PC-3 (cell line): ENCODE measurements around the gene TMEM35A. TPM values are rescaled to one million over a fixed set of nuclear protein-coding genes. Genes with fewer than 3 reads are reported as not detected.

Source experiments
- ATAC-seq: fragments of 200-7000 bp; cut with Tn5 transposase; 2 replicates; pipeline ENCODE4 v1.9.1; 2020; ENCODE audit warnings: mild to moderate bottlenecking, moderate library complexity
- Bru-seq: library from RNA; stranded (reverse); fragments of 400-500 nt; gene quantifications from one replicate; lab custom pipeline; 2021; lab: Mats Ljungman, UMichigan
- BruChase-seq, 2 experiments: library from RNA; stranded (reverse); fragments of 400-500 nt; gene quantifications; one replicate each; lab custom pipeline; 2021; lab: Mats Ljungman, UMichigan
- BruUV-seq: library from RNA; stranded (reverse); fragments of 400-500 nt; replicated peaks from 2 replicates; lab custom pipeline; 2021; lab: Mats Ljungman, UMichigan
- CTCF ChIA-PET: fragments of 300-600 bp; sonication (Branson Sonifier 250); formaldehyde crosslinking; loops from one replicate; lab custom pipeline; 2022; ENCODE audit warnings: antibody characterized with exemption; lab: Charles Lee
- POLR2A ChIA-PET: fragments of 300-600 bp; sonication (Branson Sonifier 250); formaldehyde crosslinking; loops from one replicate; lab custom pipeline; 2022; ENCODE audit warnings: antibody characterized with exemption; ENCODE audit not compliant: unreplicated experiment; lab: Charles Lee
- DNase-seq: peaks from one replicate; pipeline ENCODE4 v3.0.0-alpha.2; 2015
- H2AFZ ChIP-seq: fragments of 300-600 bp; sonication (generic); 2 replicates; pipeline ENCODE4 v1.6.0; 2016; ENCODE audit warnings: antibody characterized with exemption, low read length
- H3F3A ChIP-seq: fragments of 300-600 bp; sonication (generic); one replicate; pipeline ENCODE4 v1.6.0; 2017; ENCODE audit warnings: antibody characterized with exemption, low read length, control low read depth, mild to moderate bottlenecking; ENCODE audit not compliant: unreplicated experiment
- H3K27ac ChIP-seq: fragments of 300-600 bp; sonication (generic); 2 replicates; pipeline ENCODE4 v1.5.1; 2016; ENCODE audit warnings: mild to moderate bottlenecking, low read length
- H3K27me3 ChIP-seq: fragments of 300-600 bp; sonication (generic); 2 replicates; pipeline ENCODE4 v1.6.1; 2016; ENCODE audit warnings: low read length, mixed read lengths
- H3K36me3 ChIP-seq: fragments of 300-600 bp; sonication (generic); 2 replicates; pipeline ENCODE4 v1.6.1; 2016; ENCODE audit warnings: low read depth, mixed run types, low read length, mixed read lengths
- H3K4me1 ChIP-seq: fragments of 300-600 bp; sonication (generic); 2 replicates; pipeline ENCODE4 v1.5.1; 2016; ENCODE audit warnings: low read length; ENCODE audit not compliant: insufficient read depth
- H3K4me2 ChIP-seq: fragments of 300-600 bp; sonication (generic); 2 replicates; pipeline ENCODE4 v1.6.0; 2016; ENCODE audit warnings: low read length
- H3K4me3 ChIP-seq: fragments of 300-600 bp; sonication (generic); 2 replicates; pipeline ENCODE4 v1.5.1; 2016; ENCODE audit warnings: mild to moderate bottlenecking, low read length, mixed read lengths
- H3K79me2 ChIP-seq: fragments of 300-600 bp; sonication (generic); 2 replicates; pipeline ENCODE4 v1.6.1; 2017; ENCODE audit warnings: low read length, mixed read lengths
- H3K9ac ChIP-seq: fragments of 300-600 bp; sonication (generic); 2 replicates; pipeline ENCODE4 v1.6.0; 2016; ENCODE audit warnings: mild to moderate bottlenecking, low read length
- H3K9me2 ChIP-seq: fragments of 300-600 bp; sonication (generic); replicated peaks from 2 replicates; pipeline ENCODE4 v1.6.1; 2016; ENCODE audit warnings: mixed run types, low read length, mixed read lengths
- H3K9me3 ChIP-seq: fragments of 300-600 bp; sonication (generic); 2 replicates; pipeline ENCODE4 v1.6.1; 2016; ENCODE audit warnings: low read length, mixed read lengths
- H4K20me1 ChIP-seq: fragments of 300-600 bp; sonication (generic); 2 replicates; pipeline ENCODE4 v1.6.1; 2016; ENCODE audit warnings: low read length, mixed read lengths
- EZH2 ChIP-seq: fragments of 300-600 bp; sonication (generic); IDR thresholded peaks from one replicate; pipeline ENCODE4 v1.6.1; 2017; ENCODE audit warnings: antibody characterized with exemption, mild to moderate bottlenecking, low read length; ENCODE audit not compliant: unreplicated experiment
- EZH2phosphoT487 ChIP-seq: fragments of 300-600 bp; sonication (generic); IDR thresholded peaks from 2 replicates; pipeline ENCODE4 v1.6.1; 2018; ENCODE audit warnings: mild to moderate bottlenecking, antibody characterized with exemption, low read length, borderline replicate concordance
- intact Hi-C: fragments of 100-400 bp; cut with micrococcal nuclease; formaldehyde crosslinking; loops from 2 replicates; pipeline ENCODE4 v1.9.0; 2023
- long read RNA-seq: library from polyadenylated mRNA; unstranded; transcript quantifications from one replicate; pipeline ENCODE4 v2.0.0, GENCODE V29; 2021; ENCODE audit not compliant: unreplicated experiment
- total RNA-seq: library from RNA; depleted of rRNA; stranded (reverse); fragments of >200 nt; gene quantifications from 2 replicates; pipeline ENCODE4 v1.2.3, GENCODE V29; 2014; rRNA removed
- TF ChIP-seq, protein P1 (sequence below): fragments of 300-600 bp; sonication (generic); conservative IDR thresholded peaks from 2 replicates; pipeline ENCODE4 v1.5.1; 2017; ENCODE audit warnings: antibody characterized with exemption, low read depth, mild to moderate bottlenecking, low read length

TMEM35A gene, protein sequence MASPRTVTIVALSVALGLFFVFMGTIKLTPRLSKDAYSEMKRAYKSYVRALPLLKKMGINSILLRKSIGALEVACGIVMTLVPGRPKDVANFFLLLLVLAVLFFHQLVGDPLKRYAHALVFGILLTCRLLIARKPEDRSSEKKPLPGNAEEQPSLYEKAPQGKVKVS
- not detected in 2 replicates for total RNA-seq
- Bru-seq, nascent RNA, result not detected
- percentile 8 among the genes with signal in this experiment for BruChase-seq, experiment 1, labeled RNA remaining after a 6-hour chase
- BruChase-seq, experiment 2, labeled RNA remaining after a 2-hour chase, result not detected
- long read RNA-seq, result 0 reads

DNA sequence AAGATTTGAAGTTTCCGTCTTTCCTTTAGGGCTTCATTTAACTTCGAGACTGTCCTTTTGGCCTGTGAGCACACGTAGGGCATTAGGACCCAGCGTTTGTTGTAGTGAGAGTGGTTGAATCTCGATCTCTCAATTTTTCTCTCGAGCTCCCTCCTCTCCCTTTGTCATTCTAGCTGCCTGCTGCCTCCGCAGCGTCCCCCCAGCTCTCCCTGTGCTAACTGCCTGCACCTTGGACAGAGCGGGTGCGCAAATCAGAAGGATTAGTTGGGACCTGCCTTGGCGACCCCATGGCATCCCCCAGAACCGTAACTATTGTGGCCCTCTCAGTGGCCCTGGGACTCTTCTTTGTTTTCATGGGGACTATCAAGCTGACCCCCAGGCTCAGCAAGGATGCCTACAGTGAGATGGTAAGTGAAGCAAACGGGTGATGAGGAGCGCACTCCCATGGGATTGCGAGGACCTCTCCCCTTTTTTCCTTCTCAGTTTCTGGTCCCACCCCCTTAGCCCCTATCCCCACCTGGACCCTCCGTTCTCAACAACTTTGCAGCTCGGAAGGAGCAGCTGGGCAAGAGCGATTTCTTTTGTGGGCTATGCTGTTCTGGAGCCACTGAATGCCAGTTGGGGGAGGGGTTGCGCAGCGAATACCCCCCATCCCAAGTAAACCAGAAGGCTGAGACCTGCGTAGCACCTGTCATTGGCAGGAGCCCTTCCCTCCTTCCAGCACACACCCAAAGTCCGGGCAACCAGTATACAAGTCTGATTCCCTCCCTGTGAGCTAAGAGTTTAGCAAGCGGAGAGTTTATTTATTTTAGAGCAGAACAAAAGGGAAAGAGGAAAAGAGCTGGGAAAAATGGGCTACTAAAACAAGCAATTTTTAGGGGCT lies at the start of gene TMEM35A:
TSS of gene TMEM35A (plus strand) at position 164 of the 883 bp plus-strand sequence. CDS start at position 288, 124 bp downstream.
- no peaks in the 10 kb centered on the region for H4K20me1 ChIP-seq
- no peaks in the 10 kb centered on the region for H3K79me2 ChIP-seq
- CTCF ChIA-PET, result no interaction called here
- no peak for ATAC-seq
- no TSS peak for BruUV-seq
- no peak for DNase-seq
- TF ChIP-seq EZH2, result no peak
- TF ChIP-seq, protein P1, sequence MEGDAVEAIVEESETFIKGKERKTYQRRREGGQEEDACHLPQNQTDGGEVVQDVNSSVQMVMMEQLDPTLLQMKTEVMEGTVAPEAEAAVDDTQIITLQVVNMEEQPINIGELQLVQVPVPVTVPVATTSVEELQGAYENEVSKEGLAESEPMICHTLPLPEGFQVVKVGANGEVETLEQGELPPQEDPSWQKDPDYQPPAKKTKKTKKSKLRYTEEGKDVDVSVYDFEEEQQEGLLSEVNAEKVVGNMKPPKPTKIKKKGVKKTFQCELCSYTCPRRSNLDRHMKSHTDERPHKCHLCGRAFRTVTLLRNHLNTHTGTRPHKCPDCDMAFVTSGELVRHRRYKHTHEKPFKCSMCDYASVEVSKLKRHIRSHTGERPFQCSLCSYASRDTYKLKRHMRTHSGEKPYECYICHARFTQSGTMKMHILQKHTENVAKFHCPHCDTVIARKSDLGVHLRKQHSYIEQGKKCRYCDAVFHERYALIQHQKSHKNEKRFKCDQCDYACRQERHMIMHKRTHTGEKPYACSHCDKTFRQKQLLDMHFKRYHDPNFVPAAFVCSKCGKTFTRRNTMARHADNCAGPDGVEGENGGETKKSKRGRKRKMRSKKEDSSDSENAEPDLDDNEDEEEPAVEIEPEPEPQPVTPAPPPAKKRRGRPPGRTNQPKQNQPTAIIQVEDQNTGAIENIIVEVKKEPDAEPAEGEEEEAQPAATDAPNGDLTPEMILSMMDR, result no peak
- TF ChIP-seq EZH2phosphoT487, result no peak
- no peaks in the 10 kb centered on the region for H3K4me1 ChIP-seq
- POLR2A ChIA-PET, result no interaction called here
- H3K4me2 ChIP-seq, result no peak within 1 kb of the TSS
- H3K36me3 ChIP-seq, result no peaks in the 10 kb centered on the region
- intact Hi-C loops, result no loop called here
- H2AFZ ChIP-seq, result no peak within 1 kb of the TSS
- H3K9me2 ChIP-seq, result no peaks in the 10 kb centered on the region
- no peak within 1 kb of the TSS for H3K27ac ChIP-seq
- no peaks in the 10 kb centered on the region for H3K27me3 ChIP-seq
- no peaks in the 10 kb centered on the region for H3F3A ChIP-seq
- H3K4me3 ChIP-seq, result no peak within 1 kb of the TSS
- no peaks in the 10 kb centered on the region for H3K9me3 ChIP-seq
- H3K9ac ChIP-seq, result no peak within 1 kb of the TSS

GRCh38 chrX:101029665-101030064 lies 49.0 kb upstream of the TMEM35A start:
- TF ChIP-seq EZH2 (no peak), EZH2phosphoT487 (no peak)
- TF ChIP-seq, protein P1, result no peak
- Histone ChIP-seq H4K20me1 (no peaks in the 10 kb centered on the region), H3K4me3 (no peak overlapping the region), H3K27ac (no peak overlapping the region), H3K36me3 (peaks cover 6% of the 10 kb centered on the region), H3K9ac (no peak overlapping the region), H2AFZ (no peak overlapping the region), H3F3A (no peaks in the 10 kb centered on the region), H3K79me2 (no peaks in the 10 kb centered on the region), H3K4me2 (no peak overlapping the region), H3K27me3 (no peaks in the 10 kb centered on the region), H3K9me3 (no peaks in the 10 kb centered on the region), H3K4me1 (peaks cover 3% of the 10 kb centered on the region; the same call in 1 of the 2 replicates), H3K9me2 (no peaks in the 10 kb centered on the region)
- no TSS peak for BruUV-seq
- intact Hi-C loops, result no loop called here
- ATAC-seq, result no peak
- CTCF ChIA-PET, result no interaction called here
- POLR2A ChIA-PET, result no interaction called here
- DNase-seq, result no peak
